ENCODE results near the gene GPX4. TPM values are rescaled to one million over a fixed set of nuclear protein-coding genes. Genes with fewer than 3 reads are reported as not detected.
A peak's percentile ranks its signal among the peaks of the same experiment; 100 is the strongest.

GPX4 gene
- total and polyA plus RNA-seq, 9 of the 15 experiments (the other 6 are each of a cell fraction or from before 2014, with no cell fraction given), result 61.4 to 661 (median 349) TPM

- H3K9ac ChIP-seq (ENCODE audit: insufficient read depth in 1 of 2, low read depth in 2 of 2, low read length in 2 of 2), result peak overlapping the region in 1 of 2 experiments; percentile 61; a peak in 1 of 4 replicates
- peak; percentile 10 for TF ChIP-seq RBM22 (IDR thresholded peaks at IDR 0.05; ENCODE audit: low read depth, low read length, poor library complexity, severe bottlenecking)
- TF ChIP-seq RAD51 (IDR thresholded peaks at IDR 0.05; ENCODE audit: borderline replicate concordance, low read depth), result no peak
- TF ChIP-seq FOXM1 (IDR thresholded peaks at IDR 0.05; ENCODE audit: low read depth), result no peak
- TF ChIP-seq FOXM1 (CRISPR knock-in tag; IDR thresholded peaks at IDR 0.05; ENCODE audit: low read depth), result no peak
- TF ChIP-seq ZNF143 (CRISPR knock-in tag; IDR thresholded peaks at IDR 0.05), result no peak
- TF ChIP-seq EZH2 (IDR thresholded peaks at IDR 0.05; ENCODE audit: borderline replicate concordance, low read depth, low read length), result no peak
- TF ChIP-seq ZFX (CRISPR knock-in tag; IDR thresholded peaks at IDR 0.05), result peak; percentile 49
- TF ChIP-seq THAP7 (CRISPR knock-in tag; IDR thresholded peaks at IDR 0.05), result no peak
- no peak for TF ChIP-seq TCF7L2 (IDR thresholded peaks at IDR 0.05; ENCODE audit: low read depth, low read length)
- no peak for TF ChIP-seq PHF8 (IDR thresholded peaks at IDR 0.05; ENCODE audit: borderline replicate concordance, low read length)
- peak; percentile 30; the same call in 1 of the 2 replicates for TF ChIP-seq SPI1 (IDR thresholded peaks at IDR 0.05; ENCODE audit: borderline replicate concordance, low read depth, low read length)
- TF ChIP-seq MYNN (IDR thresholded peaks at IDR 0.05), result 0 out of 2 replicates have a peak, but pooled peaks have one; percentile 15
- no peak for TF ChIP-seq MYNN (CRISPR knock-in tag; IDR thresholded peaks at IDR 0.05)
- TF ChIP-seq SUPT5H (IDR thresholded peaks at IDR 0.05), result 0 out of 2 replicates have a peak, but pooled peaks have one; percentile 35
- peak; percentile 28 for TF ChIP-seq POLR2G (IDR thresholded peaks at IDR 0.05; ENCODE audit: low read depth, low read length)
- TF ChIP-seq RBFOX2 (IDR thresholded peaks at IDR 0.05; ENCODE audit: low read depth, low read length), result peak; percentile 54; the same call in 1 of the 2 replicates
- TF ChIP-seq POLR2A (conservative IDR thresholded peaks at IDR 0.05), result peak; percentile 54
- TF ChIP-seq ZNF695 (CRISPR knock-in tag; IDR thresholded peaks at IDR 0.05), result no peak
- peak in 2 of 3 experiments; percentile 20 to 35; a peak in 1 of 6 replicates for TF ChIP-seq CTCF (IDR thresholded peaks at IDR 0.05 in 2 of 3, conservative IDR thresholded peaks at IDR 0.05 in 1 of 3; ENCODE audit: insufficient read depth in 2 of 3, low read depth in 1 of 3, low read length in 3 of 3)
- TF ChIP-seq POLR2H (tag; IDR thresholded peaks at IDR 0.05; ENCODE audit: low read depth), result no peak
- TF ChIP-seq HMGN3 (IDR thresholded peaks at IDR 0.05; ENCODE audit: borderline replicate concordance, extremely low read depth, insufficient read length, low read depth, low read length), result peak; percentile 54
Measured at GRCh38 chr19:1106841-1107660, 3.3 kb downstream of the GPX4 start.

More at GRCh38 chr19:1106841-1107660, 3.3 kb downstream of the GPX4 start:
- FAIRE-seq (peak; percentile 19), ATAC-seq (peak; percentile 15), DNase-seq (ENCODE audit: extremely low read depth in 1 of 4, low spot score in 3 of 4) (peak in 2 of 4 experiments; percentile 27 to 64)
- Histone ChIP-seq H2AFZ (ENCODE audit: low read depth, low read length) (no peak overlapping the region), H3K9me1 (ENCODE audit: control insufficient read depth, insufficient read depth, low read length) (no peaks in the 10 kb centered on the region), H4K20me1 (replicated peaks; ENCODE audit: control insufficient read depth, insufficient read depth, low read length) (no peaks in the 10 kb centered on the region; the same call in 1 of the 2 replicates), H3K36me3 (ENCODE audit: control insufficient read depth, insufficient read depth, low read length) (peaks cover 61% of the 10 kb centered on the region; the same call in 2 of the 3 replicates), H3K27ac (ENCODE audit: extremely low read depth, low read depth, low read length) (peak overlapping the region; percentile 4; the same call in 1 of the 3 replicates), H3K4me2 (ENCODE audit: insufficient read depth, low read length) (no peak overlapping the region), H3K9me3 (replicated peaks; ENCODE audit: control insufficient read depth, insufficient read depth, low read depth, low read length) (no peaks in the 10 kb centered on the region), H3K4me3 (no peak overlapping the region), H3K79me2 (ENCODE audit: control insufficient read depth, insufficient read depth, low read length) (peaks cover 25% of the 10 kb centered on the region), H3K4me1 (replicated peaks in 1 of 2; ENCODE audit: control insufficient read depth in 2 of 2, insufficient read depth in 2 of 2, low read length in 2 of 2) (peaks cover 13 to 87% of the 10 kb centered on the region in 2 experiments), H3K27me3 (ENCODE audit: control insufficient read depth in 2 of 2, insufficient read depth in 2 of 2, low read length in 2 of 2) (no peaks in the 10 kb centered on the region)
- no TSS peak for BruUV-seq (replicated peaks)
- CTCF ChIA-PET (ENCODE audit: low intra/inter-chr PET ratio), result no interaction called here
- WGBS (ENCODE audit: insufficient coverage, low coverage, missing lambda C conversion rate), result 69% methylated on average over 13 of the region's 17 CpGs
- intact Hi-C loops (cut with micrococcal nuclease), result no loop called here
- POLR2A ChIA-PET, result interaction anchor here (0.8 to 1.0 kb wide), 2 partner anchors 12 to 92 kb away, joined by 3 to 4 read pairs; no protein-coding TSS in a partner anchor
- in situ Hi-C loops (cut with MboI), result no loop called here
